Mucosa of descending colon (tissue), 3 donors: ENCODE data around the gene APOC4. TPM values are rescaled to one million over a fixed set of nuclear protein-coding genes. Genes with fewer than 3 reads are reported as not detected.

Source experiments
- ATAC-seq: fragments of 200-7000 bp; cut with Tn5 transposase; one replicate; pipeline ENCODE4 v1.9.1; 2020; ENCODE audit warnings: mild to moderate bottlenecking, moderate library complexity
- DNase-seq, 3 donors: peaks; one replicate each; pipeline ENCODE4 v3.0.0-alpha.2; 2020
- H3K36me3 ChIP-seq: fragments of 200-600 bp; one replicate; pipeline ENCODE4 v1.8.0; 2021; ENCODE audit warnings: low read depth, mild to moderate bottlenecking
- H3K4me1 ChIP-seq: fragments of 200-600 bp; one replicate; pipeline ENCODE4 v1.8.0; 2021; ENCODE audit warnings: low read depth, mild to moderate bottlenecking
- H3K4me3 ChIP-seq: fragments of 200-600 bp; one replicate; pipeline ENCODE4 v1.8.0; 2021; ENCODE audit warnings: mild to moderate bottlenecking
- H3K9me3 ChIP-seq: fragments of 200-600 bp; one replicate; pipeline ENCODE4 v1.8.0; 2021; ENCODE audit warnings: mild to moderate bottlenecking
- intact Hi-C, 2 donors: fragments of 100-400 bp; cut with DNase I in 1 of 2; cut with micrococcal nuclease in 1 of 2; formaldehyde crosslinking; loops; one replicate each; pipeline versions ENCODE4 v1.11.0 to v1.11.1; 2022; cut with DNase I, micrococcal nuclease
- long read RNA-seq, 2 donors: library from polyadenylated mRNA; unstranded; transcript quantifications; one replicate each; pipeline ENCODE4 v2.0.0, GENCODE V29; 2019 to 2021
- total RNA-seq, 3 donors: library from RNA; stranded (reverse); fragmentation: NEBNext Ultra II Directional in 2 of 3; extraction: Animal tissue kit (Norgen Biotek cat#: 25700) in 2 of 3; gene quantifications; one replicate each; pipeline versions ENCODE4 v1.2.1 to v1.2.4, GENCODE V29; 2021 to 2023
- TF ChIP-seq, protein P1 (sequence below): fragments of 200-600 bp; IDR thresholded peaks from one replicate; pipeline ENCODE4 v1.8.0; 2022; ENCODE audit warnings: antibody characterized with exemption, mild to moderate bottlenecking
- donor health status: DM: no; HTN: no; CAD: no; lungs with moderate emphysema.
- donor health status: DM: no; HTN: no; CAD: no.
- donor health status: DM: no; HTN: yes; CAD: no.

APOC4 gene
- total RNA-seq, result not detected
- long read RNA-seq, donor 1, result 0 reads
- long read RNA-seq, donor 2, result 0 reads

- DNase-seq (no peak), ATAC-seq (no peak)
- H3K36me3 ChIP-seq, result no peaks in the 10 kb centered on the region
- intact Hi-C loops, result no loop called here
- TF ChIP-seq, protein P1, sequence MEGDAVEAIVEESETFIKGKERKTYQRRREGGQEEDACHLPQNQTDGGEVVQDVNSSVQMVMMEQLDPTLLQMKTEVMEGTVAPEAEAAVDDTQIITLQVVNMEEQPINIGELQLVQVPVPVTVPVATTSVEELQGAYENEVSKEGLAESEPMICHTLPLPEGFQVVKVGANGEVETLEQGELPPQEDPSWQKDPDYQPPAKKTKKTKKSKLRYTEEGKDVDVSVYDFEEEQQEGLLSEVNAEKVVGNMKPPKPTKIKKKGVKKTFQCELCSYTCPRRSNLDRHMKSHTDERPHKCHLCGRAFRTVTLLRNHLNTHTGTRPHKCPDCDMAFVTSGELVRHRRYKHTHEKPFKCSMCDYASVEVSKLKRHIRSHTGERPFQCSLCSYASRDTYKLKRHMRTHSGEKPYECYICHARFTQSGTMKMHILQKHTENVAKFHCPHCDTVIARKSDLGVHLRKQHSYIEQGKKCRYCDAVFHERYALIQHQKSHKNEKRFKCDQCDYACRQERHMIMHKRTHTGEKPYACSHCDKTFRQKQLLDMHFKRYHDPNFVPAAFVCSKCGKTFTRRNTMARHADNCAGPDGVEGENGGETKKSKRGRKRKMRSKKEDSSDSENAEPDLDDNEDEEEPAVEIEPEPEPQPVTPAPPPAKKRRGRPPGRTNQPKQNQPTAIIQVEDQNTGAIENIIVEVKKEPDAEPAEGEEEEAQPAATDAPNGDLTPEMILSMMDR, result no peak
- H3K4me3 ChIP-seq, result no peak within 1 kb of the TSS
- no peaks in the 10 kb centered on the region for H3K9me3 ChIP-seq
- no peaks in the 10 kb centered on the region for H3K4me1 ChIP-seq
These were observed at the start of gene APOC4 for GRCh38 chr19:44942067-44942571. Gene APOC4 (plus strand): TSS chr19:44942237. CDS start chr19:44942278, 41 bp downstream.

- Histone ChIP-seq H3K4me3 (no peak overlapping the region), H3K36me3 (peaks cover 8% of the 10 kb centered on the region), H3K4me1 (peaks cover 15% of the 10 kb centered on the region), H3K9me3 (no peaks in the 10 kb centered on the region)
- DNase-seq, result no peak
- ATAC-seq, result no peak
- TF ChIP-seq, protein P1, result no peak
- intact Hi-C loops, result no loop called here
These were observed 49.1 kb upstream of the APOC4 start for GRCh38 chr19:44892932-44893331.

DNA sequence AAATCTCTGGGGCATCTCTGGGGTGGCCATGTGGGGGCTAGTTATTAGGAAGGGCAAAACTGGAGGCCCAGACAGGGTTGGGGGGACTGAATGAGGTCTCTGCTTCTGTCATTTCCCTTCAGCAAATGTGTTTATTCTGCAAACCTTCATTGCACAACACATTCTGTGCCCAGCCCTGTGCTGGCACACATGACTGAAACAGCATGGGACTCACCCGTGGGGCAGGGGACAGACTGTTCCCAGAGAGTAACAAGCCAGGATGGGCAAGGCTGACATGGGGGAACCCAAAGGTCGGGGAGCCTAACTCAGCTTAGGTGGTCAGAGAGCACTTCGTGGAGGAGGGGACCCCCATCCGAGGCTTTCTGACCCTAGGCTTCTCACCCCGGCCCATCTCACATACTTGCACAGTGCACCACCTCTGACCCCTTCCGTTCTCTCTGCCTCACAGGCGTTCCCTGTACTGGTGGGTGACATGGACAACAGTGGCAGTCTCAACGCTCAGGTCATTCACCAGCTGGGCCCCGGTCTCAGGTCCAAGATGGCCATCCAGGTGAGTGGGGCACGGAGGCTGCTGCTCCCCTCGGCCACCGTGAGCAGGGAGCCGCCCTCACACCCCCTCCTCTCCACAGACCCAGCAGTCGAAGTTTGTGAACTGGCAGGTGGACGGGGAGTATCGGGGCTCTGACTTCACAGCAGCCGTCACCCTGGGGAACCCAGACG, 48.5 kb upstream of the APOC4 start:
- H3K36me3 ChIP-seq, result peaks cover 8% of the 10 kb centered on the region
- H3K4me1 ChIP-seq, result peaks cover 15% of the 10 kb centered on the region
- ATAC-seq (no peak), DNase-seq (no peak)
- no peak overlapping the region for H3K4me3 ChIP-seq
- TF ChIP-seq, protein P1, result no peak
- no peaks in the 10 kb centered on the region for H3K9me3 ChIP-seq
- intact Hi-C loops, result no loop called here

DNA sequence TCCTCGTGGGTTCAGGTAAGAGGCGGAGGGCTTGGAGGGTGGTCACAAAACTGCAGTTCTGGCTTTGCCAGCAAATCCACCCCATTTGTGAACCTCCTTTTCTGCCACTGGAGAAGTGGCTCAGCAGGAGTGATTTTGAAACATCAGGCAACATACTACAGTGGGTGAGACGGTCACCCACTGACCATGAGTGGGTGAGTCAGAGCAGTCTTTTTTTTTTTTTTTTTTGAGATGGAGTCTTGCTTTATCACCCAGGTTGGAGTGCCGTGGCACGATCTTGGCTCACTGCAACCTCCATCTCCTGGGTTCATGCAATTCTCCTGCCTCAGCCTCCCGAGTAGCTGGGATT, 48.0 kb upstream of the APOC4 start:
- TF ChIP-seq, protein P1, result no peak
- ATAC-seq, result no peak
- H3K36me3 ChIP-seq, result peaks cover 8% of the 10 kb centered on the region
- no peak overlapping the region for H3K4me3 ChIP-seq
- intact Hi-C loops, result no loop called here
- H3K4me1 ChIP-seq, result peaks cover 15% of the 10 kb centered on the region
- no peak for DNase-seq
- H3K9me3 ChIP-seq, result no peaks in the 10 kb centered on the region

- Histone ChIP-seq H3K4me3 (no peak overlapping the region), H3K9me3 (no peaks in the 10 kb centered on the region), H3K4me1 (peaks cover 11% of the 10 kb centered on the region), H3K36me3 (peaks cover 8% of the 10 kb centered on the region)
- ATAC-seq (no peak), DNase-seq (no peak)
- intact Hi-C loops, result no loop called here
- TF ChIP-seq, protein P1, result no peak
These were observed 47.1 kb upstream of the APOC4 start for GRCh38 chr19:44894946-44895345.
